ENCODE data around the gene ZNF784. TPM values are rescaled to one million over a fixed set of nuclear protein-coding genes. Genes with fewer than 3 reads are reported as not detected.
A peak's percentile ranks its signal among the peaks of the same experiment; 100 is the strongest.

Gene ZNF784
- total and polyA plus RNA-seq, 2 of the 4 experiments (the other 2 are of a cell fraction): 2.5 to 3.7 TPM

DNA sequence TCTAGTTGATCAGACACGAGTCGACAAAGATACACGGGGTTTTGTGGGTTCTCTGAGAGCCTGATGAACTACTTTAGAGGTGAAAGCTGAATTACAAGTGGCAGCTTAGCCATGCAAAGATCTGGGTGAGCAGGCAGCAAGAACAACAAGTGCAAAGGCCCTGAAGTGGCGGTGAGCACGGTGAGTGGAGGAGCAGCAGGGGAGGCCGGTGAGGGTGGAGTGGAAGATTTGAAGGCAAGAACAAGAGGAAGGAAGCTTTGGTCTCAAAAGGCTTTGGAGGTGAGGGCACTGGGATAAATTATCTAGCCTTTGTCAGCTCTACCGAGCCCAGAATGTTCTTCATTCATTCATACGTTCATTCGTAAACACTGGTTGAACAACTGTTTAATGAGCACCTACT is 17.5 kb downstream of the ZNF784 start:
- Histone ChIP-seq H2BK15ac (ENCODE audit: low read depth, low read length) (no peak overlapping the region), H3K27ac (ENCODE audit: insufficient read depth, low read length) (no peak overlapping the region), H2AK9ac (replicated peaks; ENCODE audit: low read depth, low read length, poor library complexity) (peak overlapping the region; percentile 75), H3K4me2 (ENCODE audit: low read depth, low read length) (peak overlapping the region; percentile 97), H2BK5ac (ENCODE audit: low read depth, low read length, poor library complexity, severe bottlenecking) (no peak overlapping the region), H3K79me1 (ENCODE audit: low read depth in 1 of 2, low read length in 2 of 2) (peaks cover 37 to 63% of the 10 kb centered on the region in 2 experiments), H4K8ac (ENCODE audit: low read depth in 2 of 2, low read length in 2 of 2) (no peak overlapping the region), H2BK20ac (ENCODE audit: low read depth, low read length) (no peak overlapping the region), H2AFZ (replicated peaks; ENCODE audit: low read length, poor library complexity) (no peak overlapping the region), H3K9me1 (ENCODE audit: insufficient read depth, low read length) (peaks cover 7% of the 10 kb centered on the region; the same call in 1 of the 2 replicates), H3K36me3 (ENCODE audit: control insufficient read depth, insufficient read depth, low read length) (peaks cover 17% of the 10 kb centered on the region), H3K4ac (ENCODE audit: low read depth, low read length) (no peak overlapping the region), H2BK120ac (ENCODE audit: low read depth, low read length) (no peak overlapping the region), H4K20me1 (ENCODE audit: insufficient read depth, low read length) (peaks cover 28% of the 10 kb centered on the region), H3K9me3 (ENCODE audit: control insufficient read depth, insufficient read depth, low read length) (peaks cover 5% of the 10 kb centered on the region; the same call in 1 of the 2 replicates), H3K56ac (ENCODE audit: extremely low read depth, insufficient read depth, low read length) (no peak overlapping the region), H3K18ac (ENCODE audit: low read depth, low read length) (no peak overlapping the region), H3K27me3 (ENCODE audit: control insufficient read depth, insufficient read depth, low read length) (no peaks in the 10 kb centered on the region), H3K4me3 (ENCODE audit: insufficient read depth, low read depth, low read length) (no peak overlapping the region), H3K4me1 (ENCODE audit: control insufficient read depth, insufficient read depth, low read length) (peaks cover 5% of the 10 kb centered on the region; the same call in 1 of the 2 replicates), H2AK5ac (ENCODE audit: low read depth, low read length) (peak overlapping the region; percentile 94; the same call in 1 of the 2 replicates), H4K91ac (ENCODE audit: insufficient read depth, low read depth, low read length) (no peak overlapping the region; the same call in 1 of the 2 replicates), H4K5ac (ENCODE audit: low read depth, low read length) (no peak overlapping the region), H3K14ac (replicated peaks; ENCODE audit: low read depth, low read length) (0 out of 2 replicates have a peak overlapping the region, but pooled peaks have one; percentile 65), H3K23ac (ENCODE audit: low read depth, low read length) (peak overlapping the region; percentile 75; the same call in 1 of the 2 replicates), H3K9ac (ENCODE audit: low read depth, low read length) (peak overlapping the region; percentile 81)
- ATAC-seq (ENCODE audit: low read depth): no peak
- dilution Hi-C loops (cut with HindIII; ENCODE audit: low sequenced_read_pairs, unreplicated experiment) (no loop called here), in situ Hi-C loops (cut with MboI; ENCODE audit: low sequenced_read_pairs) (loop anchor here (5.0 kb wide), 1 partner anchor 90 kb away; no protein-coding TSS in a partner anchor), intact Hi-C loops (cut with micrococcal nuclease) (loop anchor here (1.0 to 2.0 kb wide), 2 partner anchors 90 to 146 kb away; partner anchors contain the start of gene ISOC2)
- POLR2A ChIA-PET (ENCODE audit: unreplicated experiment): interaction anchor here (1.1 kb wide), 1 partner anchor 31 kb away, joined by 4 read pairs; no protein-coding TSS in a partner anchor
- WGBS, 2 experiments (ENCODE audit: extremely low coverage in 2 of 2, insufficient read length in 1 of 2): 82% methylated on average over 7 of the region's 9 CpGs; no CpG with 5 or more reads in 1 of the 2 experiments
- BruUV-seq (replicated peaks): no TSS peak
- TF ChIP-seq, protein P1, sequence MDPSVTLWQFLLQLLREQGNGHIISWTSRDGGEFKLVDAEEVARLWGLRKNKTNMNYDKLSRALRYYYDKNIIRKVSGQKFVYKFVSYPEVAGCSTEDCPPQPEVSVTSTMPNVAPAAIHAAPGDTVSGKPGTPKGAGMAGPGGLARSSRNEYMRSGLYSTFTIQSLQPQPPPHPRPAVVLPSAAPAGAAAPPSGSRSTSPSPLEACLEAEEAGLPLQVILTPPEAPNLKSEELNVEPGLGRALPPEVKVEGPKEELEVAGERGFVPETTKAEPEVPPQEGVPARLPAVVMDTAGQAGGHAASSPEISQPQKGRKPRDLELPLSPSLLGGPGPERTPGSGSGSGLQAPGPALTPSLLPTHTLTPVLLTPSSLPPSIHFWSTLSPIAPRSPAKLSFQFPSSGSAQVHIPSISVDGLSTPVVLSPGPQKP (IDR thresholded peaks at IDR 0.05; ENCODE audit: borderline replicate concordance, low read depth, low read length): no peak
- TF ChIP-seq MAFK (IDR thresholded peaks at IDR 0.05; ENCODE audit: low read depth, low read length) (no peak), MAZ (IDR thresholded peaks at IDR 0.05; ENCODE audit: borderline replicate concordance, low read depth, low read length) (no peak), CEBPB (IDR thresholded peaks at IDR 0.05; ENCODE audit: low read depth, low read length) (no peak), POLR2A (IDR thresholded peaks at IDR 0.05; ENCODE audit: low read depth, low read length) (no peak), FOS (IDR thresholded peaks at IDR 0.05; ENCODE audit: low read depth, low read length) (no peak), SMC3 (IDR thresholded peaks at IDR 0.05; ENCODE audit: low read depth, low read length) (no peak), RFX5 (IDR thresholded peaks at IDR 0.05; ENCODE audit: low read depth, low read length) (no peak), MXI1 (IDR thresholded peaks at IDR 0.05; ENCODE audit: borderline replicate concordance, low read depth, low read length) (no peak), BHLHE40 (IDR thresholded peaks at IDR 0.05; ENCODE audit: low read depth, low read length) (no peak), CHD1 (IDR thresholded peaks at IDR 0.05; ENCODE audit: low read depth, low read length) (no peak), RAD21 (IDR thresholded peaks at IDR 0.05; ENCODE audit: low read length) (no peak)
- TF ChIP-seq, protein P2, sequence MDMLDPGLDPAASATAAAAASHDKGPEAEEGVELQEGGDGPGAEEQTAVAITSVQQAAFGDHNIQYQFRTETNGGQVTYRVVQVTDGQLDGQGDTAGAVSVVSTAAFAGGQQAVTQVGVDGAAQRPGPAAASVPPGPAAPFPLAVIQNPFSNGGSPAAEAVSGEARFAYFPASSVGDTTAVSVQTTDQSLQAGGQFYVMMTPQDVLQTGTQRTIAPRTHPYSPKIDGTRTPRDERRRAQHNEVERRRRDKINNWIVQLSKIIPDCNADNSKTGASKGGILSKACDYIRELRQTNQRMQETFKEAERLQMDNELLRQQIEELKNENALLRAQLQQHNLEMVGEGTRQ (IDR thresholded peaks at IDR 0.05; ENCODE audit: low read depth, low read length): no peak
- DNase-seq: no peak
- CTCF ChIA-PET: interaction anchor here (0.6 to 2.3 kb wide), 8 partner anchors 12 to 246 kb away, joined by 3 to 11 read pairs (median 6); partner anchors contain the start of genes U2AF2 and ZNF784

All from IMR-90 (cell line).